ENCODE results near the gene WNT3. TPM values are rescaled to one million over a fixed set of nuclear protein-coding genes. Genes with fewer than 3 reads are reported as not detected.

WNT3 gene
- total RNA-seq, 1 experiment from 2014 or later = not detected

DNA sequence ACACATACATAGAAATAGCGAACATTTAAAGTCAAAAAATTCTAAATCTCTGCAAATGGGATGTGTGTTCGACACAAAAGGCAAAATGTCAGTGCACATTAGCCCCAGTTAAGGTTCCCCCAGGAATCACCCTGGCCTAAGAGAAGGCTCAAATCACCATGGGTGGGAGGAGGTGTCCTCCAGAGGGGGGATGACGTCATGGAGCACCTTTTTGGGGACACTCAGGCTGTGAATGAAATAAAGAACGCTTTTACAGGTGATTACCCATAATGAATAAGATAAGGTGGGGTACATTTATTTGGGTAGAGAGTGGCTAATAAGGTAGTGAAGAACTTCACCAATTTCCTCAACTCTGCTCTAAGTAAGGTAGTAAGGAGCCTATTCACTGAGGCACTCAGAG is 26.4 kb downstream of the WNT3 start:
- no peak for DNase-seq (ENCODE audit: low spot score)
- in situ Hi-C loops (cut with HindIII; ENCODE audit: low sequenced_read_pairs) = no loop called here

DNA sequence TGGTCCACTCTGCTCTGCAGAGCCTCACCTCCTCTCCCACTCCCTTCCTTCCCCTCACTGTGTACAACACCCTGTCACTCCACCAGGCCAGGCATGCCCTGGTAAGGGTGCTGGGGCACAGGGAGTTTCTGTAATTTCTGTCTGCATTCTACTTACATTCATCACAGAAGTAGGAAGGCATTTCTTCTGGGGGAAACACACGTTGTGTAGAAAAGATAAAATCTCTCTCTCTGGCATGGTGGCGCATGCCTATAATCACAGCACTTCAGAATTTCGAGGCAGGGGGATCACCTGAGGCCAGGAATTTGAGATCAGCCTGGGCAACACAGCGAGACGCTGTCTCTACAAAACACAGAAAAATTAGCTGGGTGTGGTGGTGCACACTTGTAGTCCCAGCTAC is 27.0 kb downstream of the WNT3 start:
- in situ Hi-C loops (cut with HindIII; ENCODE audit: low sequenced_read_pairs) = no loop called here
- DNase-seq (ENCODE audit: low spot score) = no peak

DNA sequence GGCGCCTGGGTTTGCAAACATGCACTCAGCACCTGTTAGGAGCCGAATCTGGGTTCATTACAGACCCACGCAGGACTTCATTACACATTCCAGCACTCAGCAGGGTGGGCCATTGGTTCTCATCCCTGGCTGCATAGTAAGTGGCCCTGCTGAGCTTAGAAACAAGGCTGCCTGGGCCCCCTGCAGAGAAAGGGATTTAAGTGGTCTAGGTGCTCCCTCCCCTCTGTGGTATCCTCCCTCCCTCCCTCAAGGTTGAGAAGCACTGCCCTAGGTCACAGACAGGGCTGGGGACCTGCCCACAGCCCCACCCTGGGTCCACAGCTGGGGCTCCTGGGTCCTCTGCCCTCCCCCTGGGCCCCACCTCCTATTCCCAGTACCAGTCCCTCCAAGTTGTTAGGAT is 28.3 kb downstream of the WNT3 start:
- DNase-seq (ENCODE audit: low spot score) = no peak
- in situ Hi-C loops (cut with HindIII; ENCODE audit: low sequenced_read_pairs) = no loop called here

GRCh38 chr17:46789610-46790009 is 28.9 kb downstream of the WNT3 start:
- DNase-seq (ENCODE audit: low spot score) = no peak
- in situ Hi-C loops (cut with HindIII; ENCODE audit: low sequenced_read_pairs) = no loop called here

DNA sequence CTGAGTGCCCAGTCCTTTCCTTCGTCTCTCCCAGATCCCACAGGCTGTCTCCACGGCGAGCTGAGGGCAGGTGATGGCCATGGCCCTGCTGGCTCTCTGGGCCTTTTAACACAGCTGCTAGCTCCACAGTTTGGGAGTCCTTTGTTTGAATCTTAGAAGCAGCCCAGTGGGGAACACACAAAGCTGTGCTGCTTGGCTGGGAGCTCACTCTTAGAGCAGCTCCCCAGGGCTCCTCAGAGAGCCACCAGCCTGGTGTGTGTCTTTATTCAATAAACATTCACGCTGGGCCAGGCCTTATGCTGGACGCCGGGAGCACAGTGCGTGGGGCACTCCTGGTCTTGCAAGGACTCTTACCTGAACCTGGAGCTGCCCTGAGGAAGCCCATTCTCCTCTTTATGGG is 29.7 kb downstream of the WNT3 start:
- in situ Hi-C loops (cut with HindIII; ENCODE audit: low sequenced_read_pairs) = no loop called here
- no peak for DNase-seq (ENCODE audit: low spot score)

- in situ Hi-C loops (cut with HindIII; ENCODE audit: low sequenced_read_pairs) = no loop called here
- DNase-seq (ENCODE audit: low spot score) = no peak
Observed at GRCh38 chr17:46788300-46788699, 30.2 kb downstream of the WNT3 start.

DNA sequence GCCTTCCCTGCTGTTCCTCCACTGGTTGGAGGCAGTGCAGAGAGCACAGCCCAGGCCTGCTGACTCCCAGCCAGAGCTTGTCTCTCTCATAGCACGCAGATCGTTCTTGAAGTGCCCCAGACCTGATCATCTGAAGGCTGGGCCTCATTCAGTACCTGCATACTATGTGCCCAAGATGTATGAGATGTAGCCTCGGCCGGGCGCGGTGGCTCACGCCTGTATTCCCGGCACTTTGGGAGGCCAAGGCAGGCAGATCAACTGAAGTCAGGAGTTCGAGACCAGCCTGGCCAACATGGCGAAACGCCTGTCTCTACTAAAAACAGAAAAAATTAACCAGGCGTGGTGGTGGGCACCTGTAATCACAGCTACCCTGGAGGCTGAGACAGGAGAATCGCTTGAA is 31.0 kb downstream of the WNT3 start:
- in situ Hi-C loops (cut with HindIII; ENCODE audit: low sequenced_read_pairs) = no loop called here
- DNase-seq (ENCODE audit: low spot score) = no peak

GRCh38 chr17:46785696-46786095 is 32.8 kb downstream of the WNT3 start:
- DNase-seq (ENCODE audit: low spot score) = no peak
- in situ Hi-C loops (cut with HindIII; ENCODE audit: low sequenced_read_pairs) = no loop called here

DNA sequence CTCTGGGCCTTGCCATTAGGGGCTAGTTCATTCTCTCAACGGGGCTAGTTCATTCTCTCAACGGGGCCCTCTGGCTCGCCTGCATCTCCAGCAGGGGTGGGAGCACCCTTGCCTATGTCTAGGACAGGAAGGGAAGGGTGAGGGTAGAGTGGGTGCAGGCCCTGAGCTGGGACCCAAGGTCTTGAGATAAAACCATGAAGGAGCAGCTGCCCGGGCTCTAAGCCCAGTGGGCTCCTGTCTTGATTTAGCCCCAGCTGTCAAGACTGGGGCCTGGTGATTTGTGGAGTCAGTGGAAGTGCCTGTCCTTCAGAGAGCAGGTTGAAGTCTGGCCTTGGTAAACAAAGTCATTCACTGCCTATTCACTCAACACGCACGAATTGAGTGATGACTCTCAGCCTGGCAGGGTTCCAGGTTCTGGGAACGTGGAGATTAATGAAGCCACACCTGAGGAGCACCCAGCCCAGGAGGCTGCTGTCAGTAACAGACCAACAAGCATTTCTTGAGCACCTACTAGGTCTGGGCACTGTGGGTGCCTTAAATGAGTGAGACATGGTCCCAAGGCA is 35.4 kb downstream of the WNT3 start:
- in situ Hi-C loops (cut with HindIII; ENCODE audit: low sequenced_read_pairs) = no loop called here
- no peak for DNase-seq (ENCODE audit: low spot score)

- in situ Hi-C loops (cut with HindIII; ENCODE audit: low sequenced_read_pairs) = no loop called here
- peak; percentile 33 for DNase-seq (ENCODE audit: low spot score)
Observed at GRCh38 chr17:46782250-46782953, 36.1 kb downstream of the WNT3 start.

DNA sequence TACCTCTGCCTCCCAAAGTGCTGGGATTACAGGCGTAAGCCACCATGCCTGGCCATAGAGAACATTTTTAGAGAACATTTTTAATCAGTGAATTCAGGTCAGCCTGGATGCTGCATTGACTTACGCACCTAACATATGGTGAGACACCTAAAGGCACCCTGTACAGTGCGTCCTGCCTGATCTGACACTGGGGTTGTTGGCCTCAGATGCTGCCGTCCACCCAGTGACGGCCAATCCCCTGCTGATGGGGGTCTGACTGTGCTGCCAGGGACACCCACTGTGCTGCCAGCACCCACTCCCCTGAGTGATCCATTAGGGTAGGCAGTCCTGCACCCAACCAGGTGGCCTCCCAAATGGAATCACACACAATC is 38.5 kb downstream of the WNT3 start:
- in situ Hi-C loops (cut with HindIII; ENCODE audit: low sequenced_read_pairs) = no loop called here
- DNase-seq (ENCODE audit: low spot score) = no peak

DNA sequence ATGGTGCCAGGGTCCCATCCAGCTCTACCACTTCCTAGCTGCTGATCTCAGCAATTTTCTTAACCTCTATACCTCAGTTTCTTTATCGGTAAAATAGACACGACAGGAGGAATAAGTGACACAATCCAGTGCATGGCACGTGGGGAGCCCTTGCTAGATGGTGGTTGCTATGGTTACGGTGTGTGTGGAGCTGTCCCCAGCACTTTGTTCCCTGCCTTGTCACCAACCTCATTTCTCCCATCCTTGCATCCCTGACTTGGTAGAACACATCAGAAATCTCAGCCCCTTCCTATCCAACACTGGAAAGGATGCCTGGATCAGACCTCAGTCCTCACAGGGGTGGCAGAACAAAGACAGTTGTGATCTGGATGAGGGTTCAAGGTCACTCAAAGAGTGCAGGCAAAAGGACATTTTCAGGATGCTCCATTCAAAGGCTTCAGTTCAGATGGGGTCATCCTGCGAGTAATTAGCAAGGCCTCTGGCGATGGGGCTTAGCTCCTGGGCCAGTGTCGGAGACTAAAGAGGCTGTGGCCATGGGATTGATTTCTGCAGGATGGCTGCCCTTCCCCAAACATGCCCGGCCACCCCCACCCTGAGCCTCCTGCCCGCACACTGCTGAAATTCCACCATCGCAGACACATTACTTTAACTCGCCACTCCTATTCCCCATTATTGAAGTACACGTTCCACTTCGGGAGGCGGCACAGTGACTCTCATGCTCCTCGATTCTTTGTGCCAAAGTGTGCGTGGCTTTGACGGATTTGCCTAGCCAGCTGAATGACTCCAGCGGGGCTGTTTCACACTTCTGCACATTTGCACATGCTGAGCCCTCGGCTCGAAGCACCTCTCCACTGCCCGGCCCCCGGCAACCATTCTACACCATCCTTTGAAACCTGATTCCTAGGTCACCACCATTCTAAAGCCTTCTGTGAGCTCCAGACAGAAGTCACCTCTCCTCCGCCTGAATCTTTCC is 40.3 kb downstream of the WNT3 start:
- in situ Hi-C loops (cut with HindIII; ENCODE audit: low sequenced_read_pairs) = no loop called here
- DNase-seq (ENCODE audit: low spot score) = peak; percentile 34

- in situ Hi-C loops (cut with HindIII; ENCODE audit: low sequenced_read_pairs) = no loop called here
- DNase-seq (ENCODE audit: low spot score) = no peak
Observed at GRCh38 chr17:46776298-46777005, 42.0 kb downstream of the WNT3 start.

DNA sequence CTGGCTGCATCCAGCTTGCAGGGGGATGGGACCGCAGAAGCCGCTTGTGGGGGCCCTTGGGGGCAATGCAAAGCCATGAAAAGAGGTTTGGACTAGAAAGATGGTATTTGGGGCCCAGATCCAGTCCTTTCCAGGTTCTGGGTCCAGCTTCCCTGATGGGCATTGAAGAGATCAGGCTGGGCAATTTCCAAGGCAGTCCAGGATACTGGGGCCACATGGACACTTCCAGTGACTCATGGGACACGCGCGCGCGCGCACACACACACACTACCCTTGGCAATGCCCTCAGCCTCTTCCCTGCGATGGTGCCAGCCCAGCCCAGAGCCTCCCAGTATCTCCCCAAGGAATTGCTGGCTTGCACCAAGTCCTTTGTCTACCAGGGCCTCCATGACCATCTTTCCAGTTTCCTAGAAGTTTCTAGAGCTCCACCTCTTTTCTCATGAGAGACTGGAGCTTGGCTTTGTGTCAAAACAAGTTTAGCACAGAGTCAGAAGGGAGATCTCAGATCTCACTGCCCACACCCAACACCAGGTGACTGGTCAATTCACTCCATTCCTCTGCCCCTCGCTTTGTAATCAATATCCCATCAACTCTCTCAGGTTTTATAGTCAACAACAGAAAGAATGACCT is 44.3 kb downstream of the WNT3 start:
- no peak for DNase-seq (ENCODE audit: low spot score)
- in situ Hi-C loops (cut with HindIII; ENCODE audit: low sequenced_read_pairs) = no loop called here

DNA sequence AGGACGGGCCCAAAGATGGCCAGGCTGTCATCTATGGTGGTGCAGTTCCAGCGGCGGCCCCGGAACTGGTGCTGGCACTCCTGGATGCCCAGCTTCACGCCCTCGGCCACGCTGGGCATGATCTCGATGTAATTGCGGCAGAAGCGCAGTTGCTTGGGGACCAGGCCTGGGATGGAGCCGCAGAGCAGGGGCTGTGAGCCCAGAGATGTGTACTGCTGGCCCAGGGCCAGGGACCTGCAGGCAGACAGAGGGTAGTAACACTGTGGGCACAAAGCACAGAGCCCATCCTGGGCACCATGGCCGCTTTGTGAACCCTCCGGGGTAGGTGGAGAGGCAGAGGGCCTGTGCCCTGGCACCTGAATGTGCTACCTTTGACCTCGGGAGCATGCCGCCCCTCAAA is 44.8 kb downstream of the WNT3 start:
- in situ Hi-C loops (cut with HindIII; ENCODE audit: low sequenced_read_pairs) = no loop called here

DNA sequence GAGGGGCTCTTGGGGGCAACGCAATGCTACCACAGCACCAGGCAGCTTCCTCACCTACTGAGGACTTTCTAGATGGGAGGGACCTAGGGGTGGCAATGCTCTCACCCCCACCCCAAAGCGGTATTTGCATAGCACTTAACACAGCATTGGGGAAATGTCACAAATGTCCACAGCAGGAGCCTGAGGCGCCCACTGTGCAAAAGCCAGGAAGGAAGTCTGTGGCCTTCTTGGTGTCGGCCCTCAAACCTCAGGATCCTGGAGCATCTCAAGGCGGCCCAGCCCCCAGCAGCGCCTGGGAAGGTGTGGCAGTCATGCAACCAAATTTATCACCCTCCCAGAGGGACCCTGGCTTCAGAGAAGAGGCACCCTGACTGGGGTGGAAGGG is 45.3 kb downstream of the WNT3 start:
- in situ Hi-C loops (cut with HindIII; ENCODE audit: low sequenced_read_pairs) = no loop called here
- DNase-seq (ENCODE audit: low spot score) = no peak

More for the DNA sequence above, 44.8 kb downstream of the WNT3 start:
- no peak for DNase-seq (ENCODE audit: low spot score)

- in situ Hi-C loops (cut with HindIII; ENCODE audit: low sequenced_read_pairs) = no loop called here
- no peak for DNase-seq (ENCODE audit: low spot score)
Observed at GRCh38 chr17:46772475-46773220, 45.8 kb downstream of the WNT3 start.

- DNase-seq (ENCODE audit: low spot score) = peak; percentile 34
- in situ Hi-C loops (cut with HindIII; ENCODE audit: low sequenced_read_pairs) = no loop called here
Observed at GRCh38 chr17:46771561-46772474, 46.7 kb downstream of the WNT3 start.
